GM18873 (cell line): Measurements from ENCODE around the gene SAP30L.

Experiments used
- ATAC-seq: cut with Tn5 transposase; IDR thresholded peaks from one replicate; pipeline ENCODE4 v1.9.1; 2021; ENCODE audit warnings: mild to moderate bottlenecking, moderate library complexity, moderate number of reproducible peaks; ENCODE audit not compliant: unreplicated experiment, low FRiP score

Gene SAP30L

GRCh38 chr5:154479160-154479943 is 33.6 kb downstream of the SAP30L start:
- ATAC-seq, result no peak

DNA sequence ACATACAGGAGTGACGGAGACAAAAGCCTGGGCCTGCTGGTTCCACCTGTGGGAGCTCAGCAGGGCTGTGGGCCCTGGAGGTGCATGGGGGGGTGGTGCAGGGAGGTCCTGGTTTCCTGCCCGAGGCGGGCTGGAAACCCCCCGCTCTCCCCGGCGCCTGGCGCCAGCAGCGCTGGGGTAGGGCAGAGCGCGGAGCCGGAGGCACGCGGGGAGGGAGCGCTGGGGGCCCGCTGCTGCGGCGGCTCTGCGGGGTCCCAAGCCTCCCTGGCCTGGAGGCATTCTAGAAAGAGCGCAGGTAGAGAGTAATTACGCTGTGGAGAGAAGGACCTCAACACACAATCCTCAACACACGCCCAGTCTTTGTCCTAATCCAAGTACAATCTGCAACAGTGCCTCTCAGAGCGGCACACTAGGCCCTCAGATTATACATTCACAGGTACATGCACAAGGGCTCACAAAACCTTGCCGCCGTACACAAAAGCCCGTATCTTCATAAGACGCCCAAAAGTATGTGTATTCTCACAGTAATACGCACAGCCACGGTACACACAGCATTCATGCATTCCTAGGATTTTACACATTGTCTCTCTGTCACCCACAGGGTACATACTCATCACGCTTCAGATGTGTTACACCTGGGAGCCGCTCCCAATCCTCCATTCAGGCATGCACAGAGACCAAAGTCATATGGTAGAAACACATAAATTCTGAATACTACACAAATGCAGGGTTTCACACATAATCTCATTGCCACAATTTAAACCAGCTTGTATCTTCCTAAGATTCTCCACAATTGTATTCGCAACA is 34.4 kb downstream of the SAP30L start:
- ATAC-seq, result no peak

GRCh38 chr5:154480847-154481246 is 35.0 kb downstream of the SAP30L start:
- ATAC-seq, result no peak

DNA sequence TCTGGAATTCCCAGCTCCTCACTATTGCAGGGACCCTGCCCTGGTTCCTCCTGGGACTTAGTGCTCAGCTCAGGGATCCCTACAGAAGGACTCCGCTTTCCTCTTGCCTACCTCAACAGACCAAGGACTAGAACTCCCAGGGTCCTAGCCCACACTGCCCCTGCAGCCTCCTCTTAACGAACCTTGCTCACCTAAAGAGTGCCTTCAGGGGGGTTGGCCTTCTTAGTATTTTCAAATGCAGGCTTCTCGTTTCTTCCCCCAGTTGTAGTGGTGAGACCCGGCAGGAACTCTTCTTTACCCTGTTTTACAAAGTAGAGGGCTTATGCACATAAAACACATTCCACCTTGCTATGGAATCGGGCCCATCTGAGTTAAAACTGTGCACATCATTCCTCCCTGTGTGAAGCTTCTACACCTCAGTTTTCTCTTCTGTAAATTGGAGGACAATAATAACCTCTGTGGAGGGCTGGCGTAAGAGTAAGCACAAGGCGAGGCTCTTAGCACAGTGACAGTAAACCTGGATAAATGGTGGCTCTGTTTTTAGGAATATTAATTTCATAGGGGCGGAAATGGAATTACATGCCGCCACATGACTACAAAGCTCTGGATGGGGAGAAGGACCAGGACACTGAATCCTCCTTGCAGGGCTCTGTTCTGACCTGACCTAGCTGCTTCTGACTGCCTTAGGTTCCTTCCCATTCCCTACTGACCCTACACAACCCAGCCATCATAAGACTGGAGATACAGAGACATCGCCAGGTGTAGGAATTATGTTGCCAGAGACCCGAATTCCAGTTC is 36.0 kb downstream of the SAP30L start:
- ATAC-seq, result no peak

GRCh38 chr5:154482528-154483449 is 37.0 kb downstream of the SAP30L start:
- ATAC-seq, result no peak

DNA sequence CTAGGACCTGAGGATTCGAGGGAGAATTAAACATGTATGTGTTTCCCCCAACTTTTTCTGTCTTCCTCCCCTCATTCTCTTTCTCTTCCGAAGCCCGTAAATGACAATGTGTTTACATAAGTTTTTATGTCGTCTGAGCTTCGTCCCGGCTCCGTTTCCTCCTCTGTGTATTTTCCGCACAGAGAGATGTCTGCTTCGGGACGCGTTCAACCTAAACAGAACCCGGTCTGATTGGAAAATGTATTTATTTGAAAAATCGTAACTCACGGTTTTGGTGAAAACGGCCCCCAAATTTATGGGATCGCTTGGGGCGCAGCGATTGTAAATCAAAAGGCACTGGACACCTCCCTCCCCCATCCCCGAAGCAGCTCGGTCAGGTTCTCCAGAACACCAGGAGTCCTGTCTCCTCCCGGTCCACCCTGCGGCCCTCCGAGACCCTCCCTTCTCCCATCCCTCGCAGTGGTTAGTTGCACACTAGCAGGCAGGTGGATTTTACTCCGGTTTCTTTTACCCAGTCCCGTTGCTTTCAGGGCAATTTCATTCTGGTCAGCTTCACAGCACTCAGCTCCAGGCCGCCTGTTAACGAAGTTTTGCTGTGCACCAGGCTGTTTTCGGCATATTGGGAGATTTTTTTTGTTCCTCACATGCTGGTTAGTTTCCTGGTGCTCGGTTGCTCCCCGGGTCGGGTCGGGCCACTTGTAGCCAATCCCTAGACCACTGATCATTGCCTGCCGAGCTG is 38.0 kb downstream of the SAP30L start:
- no peak for ATAC-seq

- ATAC-seq, result no peak
These were observed 38.7 kb downstream of the SAP30L start for GRCh38 chr5:154484393-154485095.

GRCh38 chr5:154485096-154485491 is 39.3 kb downstream of the SAP30L start:
- ATAC-seq, result no peak

GRCh38 chr5:154485850-154486426 is 40.1 kb downstream of the SAP30L start:
- no peak for ATAC-seq

DNA sequence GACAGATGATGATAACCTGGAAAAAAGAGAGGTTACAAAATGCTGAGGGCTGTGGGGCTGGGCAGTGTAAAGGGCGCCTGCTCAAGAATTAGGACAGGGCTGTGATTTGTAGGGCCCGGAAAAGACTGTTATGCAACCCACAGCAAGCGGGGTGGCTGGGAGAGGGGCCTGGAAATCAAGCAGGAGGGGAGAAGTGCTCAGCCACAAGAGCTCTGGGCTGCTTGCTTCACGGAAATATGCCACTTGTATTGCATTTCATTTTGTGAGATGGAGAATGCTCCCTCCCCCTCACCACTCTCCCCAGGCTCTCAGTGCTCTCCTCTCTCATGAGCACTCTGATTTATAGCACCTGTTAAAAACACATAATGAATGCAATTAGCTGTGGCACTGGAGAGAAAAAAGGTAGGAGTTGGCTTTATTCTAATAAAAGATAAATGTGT is 40.6 kb downstream of the SAP30L start:
- ATAC-seq, result no peak

GRCh38 chr5:154487541-154487940 is 41.7 kb downstream of the SAP30L start:
- peak; percentile 98 for ATAC-seq

- ATAC-seq, result no peak
These were observed 46.1 kb downstream of the SAP30L start for GRCh38 chr5:154491941-154492340.

GRCh38 chr5:154493274-154493673 is 47.5 kb downstream of the SAP30L start:
- ATAC-seq, result no peak

- ATAC-seq, result no peak
These were observed 48.2 kb downstream of the SAP30L start for GRCh38 chr5:154494036-154494435.

- no peak for ATAC-seq
These were observed 52.8 kb downstream of the SAP30L start for GRCh38 chr5:154498591-154498990.

GRCh38 chr5:154498994-154499393 is 53.2 kb downstream of the SAP30L start:
- no peak for ATAC-seq

- no peak for ATAC-seq
These were observed 55.8 kb downstream of the SAP30L start for GRCh38 chr5:154501566-154501965.

DNA sequence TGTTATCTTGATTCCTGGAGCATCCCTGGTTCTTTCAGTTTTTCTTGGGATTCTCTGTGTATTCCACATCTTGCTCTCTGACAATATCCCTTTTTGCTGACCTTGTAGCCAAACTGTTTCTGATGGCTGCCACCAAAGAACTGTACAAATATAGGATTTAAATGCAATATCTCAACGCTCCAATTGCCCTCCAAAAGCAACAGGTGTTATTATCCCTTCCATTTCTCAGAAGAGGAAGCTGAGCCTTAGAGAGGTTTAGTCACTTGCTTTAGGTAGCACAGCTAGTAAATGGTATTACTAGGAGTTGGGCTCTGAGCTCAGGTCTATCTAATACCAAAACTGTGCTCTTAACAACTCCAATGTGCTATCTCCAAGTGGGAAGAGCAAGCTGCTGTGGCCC is 56.4 kb downstream of the SAP30L start:
- ATAC-seq, result no peak
